Spleen (tissue), 7 donors: ENCODE measurements around the gene CXCL16.

Source experiments
- CTCF ChIP-seq, 11 experiments: fragments of 200-600 bp in 7 of 11; fragments of 450-650 bp in 4 of 11; sonication (generic) in 4 of 11; IDR thresholded peaks in 8 of 11; conservative IDR thresholded peaks in 3 of 11; 1 replicate in 7 of 11; 2 replicates in 4 of 11; pipeline versions ENCODE4 v1.4.0 to v1.8.0; 2016 to 2021; ENCODE audit warnings: antibody characterized with exemption in 11 of 11, inconsistent platforms in 4 of 11, mild to moderate bottlenecking in 1 of 11
- POLR2A ChIP-seq, 3 donors: fragments of 450-650 bp; IDR thresholded peaks; one replicate each; pipeline ENCODE4 v1.5.1; 2017; ENCODE audit warnings: antibody characterized with exemption in 3 of 3, mild to moderate bottlenecking in 1 of 3
- POLR2AphosphoS5 ChIP-seq, 3 donors: sonication (generic); formaldehyde crosslinking; IDR thresholded peaks; one replicate each; pipeline ENCODE4 v1.5.1; 2017; ENCODE audit warnings: antibody characterized with exemption in 3 of 3
- donor health status: DM: no; HTN: no; CAD: no; lungs with moderate emphysema.
- donor health status: DM: no; HTN: no; CAD: no.
- donor health status: DM: no; HTN: no; CAD: no.

- no peak for TF ChIP-seq CTCF (IDR thresholded peaks at IDR 0.05 in 8 of 11, conservative IDR thresholded peaks at IDR 0.05 in 3 of 11)
- no peak for TF ChIP-seq POLR2A (IDR thresholded peaks at IDR 0.05)
- TF ChIP-seq POLR2AphosphoS5 (IDR thresholded peaks at IDR 0.05), result no peak
These were observed 18.9 kb downstream of the CXCL16 start for GRCh38 chr17:4720787-4721186.
